ENCODE measurements around the gene POPDC2. TPM values are rescaled to one million over a fixed set of nuclear protein-coding genes. Genes with fewer than 3 reads are reported as not detected.

Gene POPDC2
- total and polyA plus RNA-seq, 2 of the 4 experiments (the other 2 are of a cell fraction) = under 0.01 to 0.29 TPM

DNA sequence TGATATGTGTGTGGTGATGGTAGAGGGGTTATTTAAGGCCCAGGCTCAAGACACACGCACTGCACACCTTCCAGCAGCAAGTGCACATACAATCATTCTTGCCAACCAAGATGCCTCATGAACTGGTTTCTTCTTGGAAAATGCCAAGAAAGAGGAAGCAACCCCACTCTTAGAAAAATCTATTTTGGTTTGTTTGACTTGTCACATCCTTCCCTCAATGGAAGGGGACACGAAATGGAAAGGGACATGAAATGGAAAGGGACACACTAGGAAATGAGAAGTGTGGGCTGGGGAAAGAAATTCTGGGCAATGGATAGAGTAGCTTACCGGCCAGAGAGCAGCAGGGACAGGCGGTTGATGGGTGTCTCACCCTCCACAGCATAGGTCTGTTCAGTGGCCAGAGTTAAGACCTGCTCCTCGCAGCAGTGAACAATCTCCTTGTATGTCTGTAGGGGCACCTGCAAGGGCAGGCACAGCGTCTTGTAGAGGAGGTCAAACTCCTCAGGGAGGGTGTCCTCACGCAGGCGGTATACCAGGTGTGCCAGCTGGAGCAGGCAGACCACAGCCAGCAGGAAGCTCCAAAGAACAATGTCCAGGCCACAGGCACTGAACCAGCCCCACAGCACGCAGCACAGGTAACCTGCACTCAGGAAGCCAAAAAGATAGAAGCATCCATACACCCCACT lies 640 bp downstream of the POPDC2 start:
- Histone ChIP-seq H2BK120ac (ENCODE audit: low read depth, low read length) (no peak overlapping the region), H2BK20ac (ENCODE audit: low read depth, low read length) (no peak overlapping the region), H2BK5ac (ENCODE audit: low read depth, low read length, poor library complexity, severe bottlenecking) (no peak overlapping the region), H3K23ac (ENCODE audit: low read depth, low read length) (no peak overlapping the region), H3K9me3 (ENCODE audit: control insufficient read depth, insufficient read depth, low read length) (0 out of 2 replicates have a peak, but pooled peaks cover 2% of the 10 kb centered on the region), H2AFZ (replicated peaks; ENCODE audit: low read length, poor library complexity) (no peak overlapping the region), H3K14ac (replicated peaks; ENCODE audit: low read depth, low read length) (no peak overlapping the region), H4K91ac (ENCODE audit: insufficient read depth, low read depth, low read length) (no peak overlapping the region), H4K5ac (ENCODE audit: low read depth, low read length) (no peak overlapping the region), H3K79me1 (ENCODE audit: low read depth in 1 of 2, low read length in 2 of 2) (no peaks in the 10 kb centered on the region), H3K4me1 (ENCODE audit: control insufficient read depth, insufficient read depth, low read length) (peaks cover 2% of the 10 kb centered on the region; the same call in 1 of the 2 replicates), H3K9me1 (ENCODE audit: insufficient read depth, low read length) (no peaks in the 10 kb centered on the region), H3K36me3 (ENCODE audit: control insufficient read depth, insufficient read depth, low read length) (no peaks in the 10 kb centered on the region), H4K8ac (ENCODE audit: low read depth in 2 of 2, low read length in 2 of 2) (no peak overlapping the region), H3K4me2 (ENCODE audit: low read depth, low read length) (no peak overlapping the region), H2AK9ac (replicated peaks; ENCODE audit: low read depth, low read length, poor library complexity) (no peak overlapping the region), H3K27me3 (ENCODE audit: control insufficient read depth, insufficient read depth, low read length) (peaks cover 6% of the 10 kb centered on the region), H3K4ac (ENCODE audit: low read depth, low read length) (no peak overlapping the region), H2AK5ac (ENCODE audit: low read depth, low read length) (no peak overlapping the region), H3K27ac (ENCODE audit: insufficient read depth, low read length) (no peak overlapping the region), H4K20me1 (ENCODE audit: insufficient read depth, low read length) (no peaks in the 10 kb centered on the region), H3K9ac (ENCODE audit: low read depth, low read length) (no peak overlapping the region), H3K4me3 (ENCODE audit: insufficient read depth, low read depth, low read length) (no peak overlapping the region), H2BK15ac (ENCODE audit: low read depth, low read length) (no peak overlapping the region), H3K56ac (ENCODE audit: extremely low read depth, insufficient read depth, low read length) (no peak overlapping the region), H3K18ac (ENCODE audit: low read depth, low read length) (no peak overlapping the region)
- TF ChIP-seq MAFK (IDR thresholded peaks at IDR 0.05; ENCODE audit: low read depth, low read length) (no peak), RAD21 (IDR thresholded peaks at IDR 0.05; ENCODE audit: low read length) (no peak), CEBPB (IDR thresholded peaks at IDR 0.05; ENCODE audit: low read depth, low read length) (no peak), RFX5 (IDR thresholded peaks at IDR 0.05; ENCODE audit: low read depth, low read length) (no peak), FOS (IDR thresholded peaks at IDR 0.05; ENCODE audit: low read depth, low read length) (no peak), CHD1 (IDR thresholded peaks at IDR 0.05; ENCODE audit: low read depth, low read length) (no peak), MXI1 (IDR thresholded peaks at IDR 0.05; ENCODE audit: borderline replicate concordance, low read depth, low read length) (no peak), MAZ (IDR thresholded peaks at IDR 0.05; ENCODE audit: borderline replicate concordance, low read depth, low read length) (no peak), NFE2L2 (IDR thresholded peaks at IDR 0.05; ENCODE audit: low read depth, low read length) (no peak), POLR2A (IDR thresholded peaks at IDR 0.05; ENCODE audit: low read depth, low read length) (no peak), SMC3 (IDR thresholded peaks at IDR 0.05; ENCODE audit: low read depth, low read length) (no peak), BHLHE40 (IDR thresholded peaks at IDR 0.05; ENCODE audit: low read depth, low read length) (no peak), RCOR1 (IDR thresholded peaks at IDR 0.05; ENCODE audit: insufficient replicate concordance, low read length) (no peak), CTCF (conservative IDR thresholded peaks at IDR 0.05; ENCODE audit: low read depth, low read length) (no peak)
- TF ChIP-seq, protein P1, sequence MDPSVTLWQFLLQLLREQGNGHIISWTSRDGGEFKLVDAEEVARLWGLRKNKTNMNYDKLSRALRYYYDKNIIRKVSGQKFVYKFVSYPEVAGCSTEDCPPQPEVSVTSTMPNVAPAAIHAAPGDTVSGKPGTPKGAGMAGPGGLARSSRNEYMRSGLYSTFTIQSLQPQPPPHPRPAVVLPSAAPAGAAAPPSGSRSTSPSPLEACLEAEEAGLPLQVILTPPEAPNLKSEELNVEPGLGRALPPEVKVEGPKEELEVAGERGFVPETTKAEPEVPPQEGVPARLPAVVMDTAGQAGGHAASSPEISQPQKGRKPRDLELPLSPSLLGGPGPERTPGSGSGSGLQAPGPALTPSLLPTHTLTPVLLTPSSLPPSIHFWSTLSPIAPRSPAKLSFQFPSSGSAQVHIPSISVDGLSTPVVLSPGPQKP (IDR thresholded peaks at IDR 0.05; ENCODE audit: borderline replicate concordance, low read depth, low read length) = no peak
- TF ChIP-seq, protein P2, sequence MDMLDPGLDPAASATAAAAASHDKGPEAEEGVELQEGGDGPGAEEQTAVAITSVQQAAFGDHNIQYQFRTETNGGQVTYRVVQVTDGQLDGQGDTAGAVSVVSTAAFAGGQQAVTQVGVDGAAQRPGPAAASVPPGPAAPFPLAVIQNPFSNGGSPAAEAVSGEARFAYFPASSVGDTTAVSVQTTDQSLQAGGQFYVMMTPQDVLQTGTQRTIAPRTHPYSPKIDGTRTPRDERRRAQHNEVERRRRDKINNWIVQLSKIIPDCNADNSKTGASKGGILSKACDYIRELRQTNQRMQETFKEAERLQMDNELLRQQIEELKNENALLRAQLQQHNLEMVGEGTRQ (IDR thresholded peaks at IDR 0.05; ENCODE audit: low read depth, low read length) = no peak
- ATAC-seq (ENCODE audit: low read depth) = no peak
- no peak for DNase-seq
- POLR2A ChIA-PET (ENCODE audit: unreplicated experiment) = no interaction called here
- CTCF ChIA-PET = no interaction called here
- intact Hi-C loops (cut with micrococcal nuclease) (no loop called here), dilution Hi-C loops (cut with HindIII; ENCODE audit: low sequenced_read_pairs, unreplicated experiment) (no loop called here), in situ Hi-C loops (cut with MboI; ENCODE audit: low sequenced_read_pairs) (no loop called here)
- WGBS, 2 experiments (ENCODE audit: extremely low coverage in 2 of 2, insufficient read length in 1 of 2) = 83% methylated on average over 1 of the region's 9 CpGs; no CpG with 5 or more reads in 1 of the 2 experiments
- no TSS peak for BruUV-seq (replicated peaks)
